ENCODE data around the gene CFAP251.
"Not testable (repeated sequence)": the region's sequence is repeated elsewhere in the genome, so short reads cannot be mapped to it uniquely, and the experiment has no call there.

CFAP251 gene

GRCh38 chr12:121970581-121971300 lies 52.3 kb downstream of the CFAP251 start:
- in situ Hi-C loops (cut with MboI; ENCODE audit: low sequenced_read_pairs), result no loop called here

GRCh38 chr12:121974026-121974985 lies 55.9 kb downstream of the CFAP251 start:
- in situ Hi-C loops (cut with MboI; ENCODE audit: low sequenced_read_pairs), result no loop called here

GRCh38 chr12:121975021-121975420 lies 56.6 kb downstream of the CFAP251 start:
- in situ Hi-C loops (cut with MboI; ENCODE audit: low sequenced_read_pairs), result no loop called here

GRCh38 chr12:121976950-121977349 lies 58.6 kb downstream of the CFAP251 start:
- in situ Hi-C loops (cut with MboI; ENCODE audit: low sequenced_read_pairs), result no loop called here

- in situ Hi-C loops (cut with MboI; ENCODE audit: low sequenced_read_pairs), result no loop called here
Measured at GRCh38 chr12:121980191-121980891, 61.9 kb downstream of the CFAP251 start.

GRCh38 chr12:121980892-121981272 lies 62.5 kb downstream of the CFAP251 start:
- in situ Hi-C loops (cut with MboI; ENCODE audit: low sequenced_read_pairs), result no loop called here

- in situ Hi-C loops (cut with MboI; ENCODE audit: low sequenced_read_pairs), result no loop called here
Measured at GRCh38 chr12:121981456-121981855, 63.1 kb downstream of the CFAP251 start.

- in situ Hi-C loops (cut with MboI; ENCODE audit: low sequenced_read_pairs), result no loop called here
Measured at GRCh38 chr12:121982950-121983349, 64.6 kb downstream of the CFAP251 start.

GRCh38 chr12:121983536-121984210 lies 65.3 kb downstream of the CFAP251 start:
- in situ Hi-C loops (cut with MboI; ENCODE audit: low sequenced_read_pairs), result no loop called here

GRCh38 chr12:121986489-121987245 lies 68.3 kb downstream of the CFAP251 start:
- in situ Hi-C loops (cut with MboI; ENCODE audit: low sequenced_read_pairs), result no loop called here

GRCh38 chr12:121988519-121988918 lies 70.1 kb downstream of the CFAP251 start:
- in situ Hi-C loops (cut with MboI; ENCODE audit: low sequenced_read_pairs), result not testable (repeated sequence)

GRCh38 chr12:121989276-121990113 lies 71.1 kb downstream of the CFAP251 start:
- in situ Hi-C loops (cut with MboI; ENCODE audit: low sequenced_read_pairs), result no loop called here

GRCh38 chr12:121990114-121990647 lies 71.8 kb downstream of the CFAP251 start:
- in situ Hi-C loops (cut with MboI; ENCODE audit: low sequenced_read_pairs), result no loop called here

GRCh38 chr12:121990692-121991603 lies 72.6 kb downstream of the CFAP251 start:
- in situ Hi-C loops (cut with MboI; ENCODE audit: low sequenced_read_pairs), result no loop called here

- in situ Hi-C loops (cut with MboI; ENCODE audit: low sequenced_read_pairs), result no loop called here
Measured at GRCh38 chr12:121992059-121992879, 73.9 kb downstream of the CFAP251 start.

- in situ Hi-C loops (cut with MboI; ENCODE audit: low sequenced_read_pairs), result no loop called here
Measured at GRCh38 chr12:121996050-121996944, 77.9 kb downstream of the CFAP251 start.
